Measurements from ENCODE around the gene SUPT5H.

The SUPT5H gene

DNA sequence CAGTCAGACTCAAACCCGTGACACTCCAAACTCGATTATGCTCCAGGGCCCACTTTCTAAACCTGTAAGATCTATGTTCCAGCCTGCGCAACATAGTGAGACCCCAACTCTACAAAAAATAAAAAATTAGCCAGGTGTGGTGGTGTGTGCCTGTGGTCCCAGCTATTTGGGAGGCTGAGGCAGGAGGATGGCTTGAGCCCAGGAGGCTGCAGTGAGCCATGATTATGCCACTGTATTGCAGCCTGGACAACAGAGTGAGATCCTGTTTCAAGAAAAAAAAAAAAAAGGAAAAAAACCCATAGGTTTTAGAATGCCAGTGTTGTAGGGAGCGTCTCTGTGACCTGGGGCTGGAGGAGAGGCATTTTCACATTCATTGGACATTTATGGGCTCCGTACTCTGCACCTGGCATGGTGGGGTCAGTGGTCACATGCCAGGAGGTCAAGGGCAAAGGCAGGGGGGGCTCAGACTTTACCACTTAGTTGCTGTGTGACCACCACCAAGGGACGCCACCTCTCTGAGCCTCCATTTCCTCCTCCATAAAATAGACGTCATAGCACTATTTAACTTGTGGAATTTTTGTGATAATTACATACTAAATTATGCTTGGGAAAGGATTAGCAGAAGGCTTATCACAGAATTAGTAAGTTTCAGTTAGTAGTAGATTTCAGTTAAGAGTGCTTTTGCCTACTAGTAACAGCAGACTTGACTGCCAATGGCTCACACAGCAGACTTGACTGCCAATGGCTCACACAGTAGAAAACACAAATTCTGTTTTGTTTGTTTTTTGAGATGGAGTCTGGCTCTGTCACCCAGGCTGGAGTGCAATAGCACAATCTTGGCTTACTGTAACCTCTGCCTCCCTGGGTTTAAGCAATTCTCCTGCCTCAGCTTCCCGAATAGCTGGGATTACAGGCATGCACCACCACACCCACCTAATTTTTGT is 75.4 kb downstream of the SUPT5H start:
- Histone ChIP-seq H3K27me3 (peaks cover 7% of the 10 kb centered on the region), H3K4me3 (ENCODE audit: low read depth, low read length) (no peak overlapping the region)
- no peak for DNase-seq

DNA sequence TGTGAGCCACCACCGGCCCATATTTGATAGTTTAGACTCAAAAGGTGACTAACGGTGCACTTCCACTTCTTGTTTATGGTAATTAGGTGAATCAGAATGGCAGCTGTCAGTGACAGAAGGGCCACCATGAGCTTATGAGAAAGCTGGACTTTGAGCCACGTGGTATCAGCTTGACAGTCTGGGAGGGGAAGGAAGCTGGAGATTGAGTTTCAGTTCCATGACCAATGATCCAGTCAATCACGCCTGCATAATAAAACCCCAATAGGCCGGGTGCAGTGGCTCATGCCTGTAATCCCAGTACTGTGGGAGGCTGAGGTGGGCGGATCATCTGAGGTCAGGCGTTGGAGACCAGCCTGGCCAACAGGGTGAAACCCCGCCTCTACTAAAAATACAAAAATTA is 79.1 kb downstream of the SUPT5H start:
- no peak for DNase-seq
- no peaks in the 10 kb centered on the region for H3K4me1 ChIP-seq
- no peak overlapping the region for H3K4me3 ChIP-seq (ENCODE audit: low read depth, low read length)
- H3K27me3 ChIP-seq: no peaks in the 10 kb centered on the region
- no peaks in the 10 kb centered on the region for H3K36me3 ChIP-seq
- no peaks in the 10 kb centered on the region for H3K9me3 ChIP-seq
- TF ChIP-seq, protein P1, sequence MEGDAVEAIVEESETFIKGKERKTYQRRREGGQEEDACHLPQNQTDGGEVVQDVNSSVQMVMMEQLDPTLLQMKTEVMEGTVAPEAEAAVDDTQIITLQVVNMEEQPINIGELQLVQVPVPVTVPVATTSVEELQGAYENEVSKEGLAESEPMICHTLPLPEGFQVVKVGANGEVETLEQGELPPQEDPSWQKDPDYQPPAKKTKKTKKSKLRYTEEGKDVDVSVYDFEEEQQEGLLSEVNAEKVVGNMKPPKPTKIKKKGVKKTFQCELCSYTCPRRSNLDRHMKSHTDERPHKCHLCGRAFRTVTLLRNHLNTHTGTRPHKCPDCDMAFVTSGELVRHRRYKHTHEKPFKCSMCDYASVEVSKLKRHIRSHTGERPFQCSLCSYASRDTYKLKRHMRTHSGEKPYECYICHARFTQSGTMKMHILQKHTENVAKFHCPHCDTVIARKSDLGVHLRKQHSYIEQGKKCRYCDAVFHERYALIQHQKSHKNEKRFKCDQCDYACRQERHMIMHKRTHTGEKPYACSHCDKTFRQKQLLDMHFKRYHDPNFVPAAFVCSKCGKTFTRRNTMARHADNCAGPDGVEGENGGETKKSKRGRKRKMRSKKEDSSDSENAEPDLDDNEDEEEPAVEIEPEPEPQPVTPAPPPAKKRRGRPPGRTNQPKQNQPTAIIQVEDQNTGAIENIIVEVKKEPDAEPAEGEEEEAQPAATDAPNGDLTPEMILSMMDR (IDR thresholded peaks at IDR 0.05; ENCODE audit: low read depth, low read length): no peak

More for the DNA sequence above, 75.4 kb downstream of the SUPT5H start:
- TF ChIP-seq, protein P1 (IDR thresholded peaks at IDR 0.05; ENCODE audit: low read depth, low read length): no peak
- H3K36me3 ChIP-seq: no peaks in the 10 kb centered on the region
- no peaks in the 10 kb centered on the region for H3K9me3 ChIP-seq
- H3K4me1 ChIP-seq: no peaks in the 10 kb centered on the region

GRCh38 chr19:39525205-39525604 is 79.8 kb downstream of the SUPT5H start:
- TF ChIP-seq, protein P1 (IDR thresholded peaks at IDR 0.05; ENCODE audit: low read depth, low read length): no peak
- Histone ChIP-seq H3K4me3 (ENCODE audit: low read depth, low read length) (no peak overlapping the region), H3K27me3 (no peaks in the 10 kb centered on the region), H3K9me3 (no peaks in the 10 kb centered on the region), H3K36me3 (no peaks in the 10 kb centered on the region), H3K4me1 (no peaks in the 10 kb centered on the region)
- no peak for DNase-seq

Data from BE2C (cell line).